SIG-M5 treated with dmso at 0.1 percent for 504 hours (cell line): ENCODE results near the gene KCNG4.
A peak's percentile ranks its signal among the peaks of the same experiment; 100 is the strongest.

Source experiments
- DNase-seq: peaks from one replicate; lab custom pipeline; 2025; ENCODE audit not compliant: unreplicated experiment; lab: John Stamatoyannopoulos, UW

Gene KCNG4

GRCh38 chr16:84186685-84187437 is 53.0 kb downstream of the KCNG4 start, which contains the start of gene TAF1C:
Gene TAF1C (minus strand): TSS chr16:84187057. CDS start chr16:84184988, 2,069 bp downstream.
- DNase-seq, result peak; percentile 87

DNA sequence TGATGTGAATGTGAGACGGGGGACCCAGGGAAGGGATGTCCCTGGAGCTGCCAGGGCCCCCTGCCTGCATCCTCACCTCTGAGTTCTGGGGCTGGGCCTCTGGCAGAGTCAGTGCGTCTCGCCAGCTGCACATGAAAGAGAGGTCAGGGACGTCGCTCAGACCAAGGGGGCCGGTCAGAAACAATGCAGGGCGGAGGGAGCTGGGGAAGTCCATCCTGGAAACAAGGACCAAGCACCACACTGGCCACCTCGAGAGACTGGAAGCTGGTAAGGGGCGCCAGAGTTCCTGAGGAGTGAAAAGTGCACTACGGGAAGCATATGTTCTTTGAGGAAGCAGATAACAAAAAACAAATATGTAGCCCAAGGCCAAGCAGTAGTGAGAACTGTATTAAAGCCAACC is 55.0 kb downstream of the KCNG4 start:
- no peak for DNase-seq

GRCh38 chr16:84183911-84184591 is 55.8 kb downstream of the KCNG4 start:
- no peak for DNase-seq

DNA sequence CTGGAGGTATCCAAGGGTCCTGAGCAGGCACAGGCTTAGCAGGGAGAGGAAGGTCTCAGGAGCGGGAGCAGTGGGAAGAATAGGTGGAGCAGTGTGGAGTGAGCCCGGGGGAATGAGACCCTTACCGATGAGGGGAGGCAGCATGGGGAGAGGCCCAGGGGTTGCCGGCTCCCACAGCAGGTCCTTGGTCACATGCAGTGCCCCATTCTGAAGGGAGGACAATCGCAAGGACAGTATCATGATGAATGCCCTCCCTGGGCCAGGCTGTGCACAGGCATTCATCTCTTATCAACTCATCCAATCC is 56.3 kb downstream of the KCNG4 start:
- no peak for DNase-seq

DNA sequence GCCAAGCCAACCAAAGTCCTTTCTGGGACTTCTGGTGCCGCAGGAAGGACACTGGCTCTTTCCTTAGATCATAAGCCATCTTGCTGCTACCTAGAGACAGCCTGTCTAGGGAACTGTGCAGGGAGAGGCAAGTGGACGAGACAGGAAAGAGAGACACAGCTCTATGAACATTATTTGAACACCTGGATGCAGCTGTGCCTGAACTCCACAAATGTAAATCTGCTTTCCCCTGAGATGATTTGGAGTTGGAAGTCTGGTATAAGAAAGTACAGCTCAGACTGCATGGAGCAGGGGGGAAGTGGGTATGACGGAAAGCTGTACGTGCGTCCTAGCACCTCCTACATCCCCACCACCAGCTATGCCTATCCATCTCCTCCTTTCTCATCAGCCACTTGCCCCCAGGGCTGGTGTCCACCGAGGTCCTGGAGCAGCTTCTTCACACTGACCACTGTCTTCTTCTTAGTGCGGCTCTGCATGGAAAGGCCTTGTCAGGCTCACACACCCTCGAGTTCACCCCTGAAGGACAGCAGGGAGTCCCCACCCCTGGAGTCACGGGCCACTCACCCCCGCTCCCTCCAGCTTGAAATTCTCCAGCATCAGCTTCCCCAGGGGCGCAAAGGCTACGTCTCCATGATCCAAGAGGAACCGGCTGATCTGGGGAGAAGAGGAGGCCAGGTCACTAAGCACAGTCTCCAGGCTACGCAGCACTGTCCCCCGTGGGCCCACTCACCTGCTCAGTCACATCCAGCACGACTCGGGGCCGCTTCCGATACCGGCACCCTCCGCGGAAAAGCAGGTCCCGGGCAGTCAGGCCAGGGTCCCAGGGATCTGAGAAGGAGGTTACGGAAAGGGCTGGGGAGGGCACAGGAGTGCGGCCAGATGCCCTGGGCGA is 56.9 kb downstream of the KCNG4 start:
- DNase-seq, result no peak

- no peak for DNase-seq
These were observed 57.7 kb downstream of the KCNG4 start for GRCh38 chr16:84182104-84182503.

- DNase-seq, result no peak
These were observed 58.5 kb downstream of the KCNG4 start for GRCh38 chr16:84181144-84181915.

- DNase-seq, result no peak
These were observed 59.2 kb downstream of the KCNG4 start for GRCh38 chr16:84180519-84181140.

GRCh38 chr16:84179612-84180320 is 60.0 kb downstream of the KCNG4 start:
- DNase-seq, result no peak

DNA sequence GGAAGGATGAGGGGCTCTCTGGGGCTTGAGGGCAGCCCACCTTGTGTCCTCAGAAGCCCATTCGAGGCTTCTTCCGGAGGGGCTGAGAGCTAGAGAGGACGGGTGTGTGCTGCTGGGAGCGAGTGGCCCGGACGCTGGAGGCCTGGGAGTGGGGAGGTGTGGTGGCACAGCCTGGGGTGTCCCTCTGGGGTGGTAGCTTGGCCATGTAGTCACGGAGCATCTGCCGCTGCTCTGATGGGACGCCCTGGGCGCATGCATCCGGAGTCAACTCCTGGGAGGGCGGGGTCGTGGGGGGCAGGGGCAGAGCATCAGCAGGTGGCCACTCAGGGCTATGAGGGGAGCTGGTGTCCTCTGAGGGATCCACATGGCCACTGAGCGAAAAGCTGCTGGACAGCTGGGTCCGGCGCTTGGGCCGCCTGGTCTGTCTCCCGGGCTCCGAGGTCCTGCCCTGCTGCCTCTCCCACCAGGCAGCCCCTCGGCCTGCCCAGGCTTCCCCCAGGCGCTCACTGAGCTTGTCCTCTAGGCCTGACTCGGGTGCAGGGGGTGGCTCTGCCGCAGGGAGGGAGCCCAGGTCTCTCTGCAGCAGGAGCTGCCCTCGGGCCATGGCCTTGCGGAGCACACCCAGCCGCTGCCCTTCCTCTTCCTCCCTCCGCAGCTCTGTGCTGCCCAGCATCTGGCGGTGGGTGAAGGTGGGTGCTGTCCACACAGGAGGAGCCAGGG is 60.8 kb downstream of the KCNG4 start:
- DNase-seq, result no peak

- no peak for DNase-seq
These were observed 61.6 kb downstream of the KCNG4 start for GRCh38 chr16:84178146-84178765.

- DNase-seq, result no peak
These were observed 62.1 kb downstream of the KCNG4 start for GRCh38 chr16:84177741-84178073.

- DNase-seq, result no peak
These were observed 63.4 kb downstream of the KCNG4 start for GRCh38 chr16:84176192-84177053.

DNA sequence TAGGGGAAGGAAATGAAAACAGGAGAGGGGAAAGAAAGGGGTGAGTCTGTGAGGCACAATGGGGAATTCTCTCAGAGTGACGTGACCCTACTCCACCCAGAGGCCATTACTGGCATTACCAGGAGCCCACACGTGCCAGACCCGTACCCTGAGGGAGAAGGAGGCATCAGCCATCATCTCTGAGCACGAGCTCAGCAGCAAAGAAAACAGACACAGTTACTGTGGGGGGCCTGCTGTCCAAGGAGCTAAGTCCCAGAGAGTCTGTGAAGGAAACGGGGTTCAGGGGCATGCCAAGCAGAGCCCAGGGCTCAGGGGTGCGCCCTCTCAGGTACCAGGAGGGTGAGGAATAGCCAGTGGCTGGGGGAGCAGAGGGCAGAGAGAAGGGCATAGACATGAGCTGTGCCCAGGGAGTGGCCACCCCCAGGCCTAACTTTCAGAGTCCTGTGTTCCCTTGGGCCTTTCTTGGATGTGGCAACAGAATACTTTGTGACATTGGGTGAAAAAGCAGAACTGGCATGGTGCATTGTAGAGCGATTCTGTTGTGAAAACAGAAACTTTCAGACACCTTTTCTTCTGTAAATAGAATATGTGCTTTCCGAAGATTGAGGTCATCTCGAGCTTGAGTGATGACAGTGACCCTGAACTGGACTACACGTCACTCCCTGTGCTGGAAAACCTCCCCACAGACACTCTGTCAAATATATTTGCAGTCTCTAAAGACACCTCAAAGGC is 64.3 kb downstream of the KCNG4 start:
- peak; percentile 75 for DNase-seq

- DNase-seq, result no peak
These were observed 65.4 kb downstream of the KCNG4 start for GRCh38 chr16:84174396-84174795.

DNA sequence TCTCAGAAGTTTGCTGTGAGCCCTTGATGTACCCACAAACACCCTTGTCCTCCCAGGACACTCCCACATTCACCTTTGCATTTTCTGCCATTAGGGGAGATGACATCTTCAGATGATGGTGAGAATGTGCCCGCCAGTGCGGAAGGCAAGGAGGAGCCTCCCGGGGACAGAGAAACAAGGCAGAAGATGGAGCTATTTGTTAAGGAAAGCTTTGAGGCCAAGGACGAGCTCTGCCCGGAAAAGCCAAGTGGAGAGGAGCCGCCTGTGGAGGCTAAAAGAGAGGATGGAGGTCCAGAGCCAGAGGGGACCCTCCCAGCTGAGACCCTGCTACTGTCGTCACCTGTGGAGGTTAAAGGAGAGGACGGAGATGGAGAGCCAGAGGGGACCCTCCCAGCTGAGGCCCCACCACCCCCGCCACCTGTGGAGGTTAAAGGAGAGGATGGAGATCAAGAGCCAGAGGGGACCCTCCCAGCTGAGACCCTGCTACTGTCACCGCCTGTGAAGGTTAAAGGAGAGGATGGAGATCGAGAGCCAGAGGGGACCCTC is 70.0 kb downstream of the KCNG4 start:
- DNase-seq, result no peak
